MM.1S (cell line): ENCODE results near the gene ZEB2.

Source experiments
- CTCF ChIP-seq: fragments of 300-600 bp; sonication (generic); IDR thresholded peaks from 2 replicates; pipeline ENCODE4 v1.5.1; 2016; ENCODE audit warnings: antibody characterized with exemption, low read length, mixed read lengths
- EZH2 ChIP-seq: fragments of 300-600 bp; sonication (generic); optimal IDR thresholded peaks from 2 replicates; pipeline ENCODE3; 2017; ENCODE audit warnings: low read depth, mild to moderate bottlenecking, antibody characterized with exemption, low read length, mixed read lengths

GRCh38 chr2:144514616-144515091 is 5.3 kb downstream of the ZEB2 start:
- TF ChIP-seq CTCF (no peak), EZH2 (no peak)
